Measurements from ENCODE around the gene BRS3. TPM values are rescaled to one million over a fixed set of nuclear protein-coding genes. Genes with fewer than 3 reads are reported as not detected.

Gene BRS3
- total RNA-seq, 2 experiments from 2014 or later: not detected

GRCh38 chrX:136538811-136539210 is 51.1 kb downstream of the BRS3 start:
- intact Hi-C loops (cut with DNase I, micrococcal nuclease): no loop called here
- H3K4me3 Mint-ChIP-seq: no peak overlapping the region
- H3K27ac Mint-ChIP-seq: no peak overlapping the region
- no peaks in the 10 kb centered on the region for H3K27me3 Mint-ChIP-seq
- no peaks in the 10 kb centered on the region for H3K4me1 ChIP-seq (ENCODE audit: insufficient read depth, low read length)
- TF ChIP-seq, protein P1, sequence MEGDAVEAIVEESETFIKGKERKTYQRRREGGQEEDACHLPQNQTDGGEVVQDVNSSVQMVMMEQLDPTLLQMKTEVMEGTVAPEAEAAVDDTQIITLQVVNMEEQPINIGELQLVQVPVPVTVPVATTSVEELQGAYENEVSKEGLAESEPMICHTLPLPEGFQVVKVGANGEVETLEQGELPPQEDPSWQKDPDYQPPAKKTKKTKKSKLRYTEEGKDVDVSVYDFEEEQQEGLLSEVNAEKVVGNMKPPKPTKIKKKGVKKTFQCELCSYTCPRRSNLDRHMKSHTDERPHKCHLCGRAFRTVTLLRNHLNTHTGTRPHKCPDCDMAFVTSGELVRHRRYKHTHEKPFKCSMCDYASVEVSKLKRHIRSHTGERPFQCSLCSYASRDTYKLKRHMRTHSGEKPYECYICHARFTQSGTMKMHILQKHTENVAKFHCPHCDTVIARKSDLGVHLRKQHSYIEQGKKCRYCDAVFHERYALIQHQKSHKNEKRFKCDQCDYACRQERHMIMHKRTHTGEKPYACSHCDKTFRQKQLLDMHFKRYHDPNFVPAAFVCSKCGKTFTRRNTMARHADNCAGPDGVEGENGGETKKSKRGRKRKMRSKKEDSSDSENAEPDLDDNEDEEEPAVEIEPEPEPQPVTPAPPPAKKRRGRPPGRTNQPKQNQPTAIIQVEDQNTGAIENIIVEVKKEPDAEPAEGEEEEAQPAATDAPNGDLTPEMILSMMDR (IDR thresholded peaks at IDR 0.05): no peak
- H3K27me3 ChIP-seq (ENCODE audit: control insufficient read depth in 1 of 2, insufficient read depth in 2 of 2, low read length in 2 of 2): no peaks in the 10 kb centered on the region
- H3K9me3 Mint-ChIP-seq: no peaks in the 10 kb centered on the region
- ChIA-PET CTCF (interaction anchor here (0.6 kb wide), 1 partner anchor 16 kb away, joined by 3 read pairs; no protein-coding TSS in a partner anchor), POLR2A (no interaction called here)
- peaks cover 12% of the 10 kb centered on the region for H3K4me1 Mint-ChIP-seq (ENCODE audit: low read depth)
- no peaks in the 10 kb centered on the region for H3K36me3 ChIP-seq (ENCODE audit: insufficient read depth, low read length)
- H3K4me3 ChIP-seq (ENCODE audit: low read length): no peak overlapping the region
- ATAC-seq (ENCODE audit: poor library complexity) (no peak), DNase-seq (no peak)
- H3K9me3 ChIP-seq (ENCODE audit: control insufficient read depth in 1 of 2, insufficient read depth in 1 of 2, low read length in 2 of 2): no peaks in the 10 kb centered on the region
- no peaks in the 10 kb centered on the region for H3K36me3 Mint-ChIP-seq (ENCODE audit: low read depth)
- no peak overlapping the region for H3K27ac ChIP-seq (ENCODE audit: low read depth in 1 of 2, low read length in 2 of 2)

DNA sequence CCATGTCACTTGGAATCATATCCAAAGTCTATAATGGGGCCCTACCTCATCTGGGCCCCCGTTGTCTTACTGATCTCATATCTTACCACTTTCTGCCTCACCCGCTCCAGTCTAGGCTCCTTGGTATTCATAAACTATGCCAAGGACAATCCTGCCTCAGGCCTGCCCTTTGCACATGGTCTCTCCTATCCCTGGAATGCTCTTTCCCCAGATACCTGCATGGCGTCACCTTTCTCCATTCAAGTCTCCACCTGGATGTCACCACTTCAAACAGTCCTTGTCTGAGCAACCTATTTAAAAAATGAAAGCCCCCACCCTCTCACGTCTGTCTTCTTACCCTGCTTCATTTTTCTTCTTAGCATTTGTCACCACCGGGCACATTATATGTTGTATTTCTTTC is 52.5 kb downstream of the BRS3 start:
- Histone ChIP-seq H3K27ac (ENCODE audit: low read depth in 1 of 2, low read length in 2 of 2) (no peak overlapping the region), H3K4me1 (ENCODE audit: insufficient read depth, low read length) (peaks cover 7% of the 10 kb centered on the region), H3K36me3 (ENCODE audit: insufficient read depth, low read length) (no peaks in the 10 kb centered on the region), H3K9me3 (ENCODE audit: control insufficient read depth in 1 of 2, insufficient read depth in 1 of 2, low read length in 2 of 2) (no peaks in the 10 kb centered on the region), H3K4me3 (ENCODE audit: low read length) (no peak overlapping the region), H3K27me3 (ENCODE audit: control insufficient read depth in 1 of 2, insufficient read depth in 2 of 2, low read length in 2 of 2) (no peaks in the 10 kb centered on the region)
- ATAC-seq (ENCODE audit: poor library complexity) (no peak), DNase-seq (no peak)
- ChIA-PET POLR2A (no interaction called here), CTCF (no interaction called here)
- intact Hi-C loops (cut with DNase I, micrococcal nuclease): no loop called here
- Mint-ChIP-seq H3K4me3 (no peak overlapping the region), H3K36me3 (ENCODE audit: low read depth) (no peaks in the 10 kb centered on the region), H3K4me1 (ENCODE audit: low read depth) (peaks cover 22% of the 10 kb centered on the region), H3K27me3 (no peaks in the 10 kb centered on the region), H3K9me3 (no peaks in the 10 kb centered on the region), H3K27ac (no peak overlapping the region)
- TF ChIP-seq, protein P1 (IDR thresholded peaks at IDR 0.05): no peak

DNA sequence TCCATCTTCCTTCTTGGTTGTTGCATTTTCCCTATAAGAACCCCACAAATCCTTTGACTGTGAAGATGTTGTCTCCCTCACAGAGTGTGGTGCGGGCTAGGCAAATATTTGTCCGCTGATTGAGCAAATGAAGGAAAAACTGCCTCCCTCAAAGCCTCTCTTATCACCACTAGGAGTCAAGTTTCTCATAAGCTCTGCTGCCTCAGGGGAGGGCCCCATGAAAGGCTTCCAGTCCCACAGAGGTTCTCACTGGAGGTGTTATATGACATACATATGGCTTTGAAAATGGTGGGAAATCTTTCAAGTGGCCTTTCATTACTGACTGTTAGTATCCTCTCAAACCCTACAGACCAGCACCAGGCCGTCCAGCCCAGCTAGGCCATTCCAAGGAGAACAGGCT is 53.5 kb downstream of the BRS3 start:
- no peak overlapping the region for H3K27ac ChIP-seq (ENCODE audit: low read depth in 1 of 2, low read length in 2 of 2)
- Mint-ChIP-seq H3K36me3 (ENCODE audit: low read depth) (no peaks in the 10 kb centered on the region), H3K4me3 (no peak overlapping the region), H3K27me3 (no peaks in the 10 kb centered on the region), H3K27ac (no peak overlapping the region), H3K4me1 (ENCODE audit: low read depth) (peaks cover 33% of the 10 kb centered on the region), H3K9me3 (no peaks in the 10 kb centered on the region)
- DNase-seq (no peak), ATAC-seq (ENCODE audit: poor library complexity) (no peak)
- intact Hi-C loops (cut with DNase I, micrococcal nuclease): no loop called here
- TF ChIP-seq, protein P1 (IDR thresholded peaks at IDR 0.05): no peak
- no peaks in the 10 kb centered on the region for H3K9me3 ChIP-seq (ENCODE audit: control insufficient read depth in 1 of 2, insufficient read depth in 1 of 2, low read length in 2 of 2)
- no peaks in the 10 kb centered on the region for H3K27me3 ChIP-seq (ENCODE audit: control insufficient read depth in 1 of 2, insufficient read depth in 2 of 2, low read length in 2 of 2)
- CTCF ChIA-PET: no interaction called here
- H3K4me3 ChIP-seq (ENCODE audit: low read length): no peak overlapping the region
- H3K36me3 ChIP-seq (ENCODE audit: insufficient read depth, low read length): no peaks in the 10 kb centered on the region
- POLR2A ChIA-PET: no interaction called here
- H3K4me1 ChIP-seq (ENCODE audit: insufficient read depth, low read length): peaks cover 18% of the 10 kb centered on the region

Data from CD4-positive, alpha-beta T cell (primary cell).